ENCODE data around the gene FLVCR2. TPM values are rescaled to one million over a fixed set of nuclear protein-coding genes. Genes with fewer than 3 reads are reported as not detected.

FLVCR2 gene
- total RNA-seq, 1 experiment from 2014 or later = 6.6 TPM

DNA sequence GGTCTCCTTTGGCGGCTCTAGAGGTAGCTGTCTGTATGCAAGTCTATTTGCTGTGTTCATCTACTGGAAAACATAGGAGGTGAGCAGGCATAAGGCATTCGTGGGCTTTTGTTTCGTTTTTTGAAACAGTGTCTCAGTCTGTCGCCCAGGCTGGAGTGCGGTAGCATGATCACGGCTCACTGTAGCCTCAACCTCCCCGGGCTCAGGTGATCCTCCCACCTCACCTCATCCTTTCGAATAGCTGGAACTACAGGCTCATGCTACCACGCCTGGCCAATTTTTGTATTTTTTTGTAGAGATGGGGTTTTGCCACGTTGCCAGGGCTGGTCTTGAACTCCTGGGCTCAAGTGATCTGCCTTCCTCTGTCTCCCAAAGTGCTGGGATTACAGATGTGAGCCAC lies 27.5 kb downstream of the FLVCR2 start:
- TF ChIP-seq, protein P1, sequence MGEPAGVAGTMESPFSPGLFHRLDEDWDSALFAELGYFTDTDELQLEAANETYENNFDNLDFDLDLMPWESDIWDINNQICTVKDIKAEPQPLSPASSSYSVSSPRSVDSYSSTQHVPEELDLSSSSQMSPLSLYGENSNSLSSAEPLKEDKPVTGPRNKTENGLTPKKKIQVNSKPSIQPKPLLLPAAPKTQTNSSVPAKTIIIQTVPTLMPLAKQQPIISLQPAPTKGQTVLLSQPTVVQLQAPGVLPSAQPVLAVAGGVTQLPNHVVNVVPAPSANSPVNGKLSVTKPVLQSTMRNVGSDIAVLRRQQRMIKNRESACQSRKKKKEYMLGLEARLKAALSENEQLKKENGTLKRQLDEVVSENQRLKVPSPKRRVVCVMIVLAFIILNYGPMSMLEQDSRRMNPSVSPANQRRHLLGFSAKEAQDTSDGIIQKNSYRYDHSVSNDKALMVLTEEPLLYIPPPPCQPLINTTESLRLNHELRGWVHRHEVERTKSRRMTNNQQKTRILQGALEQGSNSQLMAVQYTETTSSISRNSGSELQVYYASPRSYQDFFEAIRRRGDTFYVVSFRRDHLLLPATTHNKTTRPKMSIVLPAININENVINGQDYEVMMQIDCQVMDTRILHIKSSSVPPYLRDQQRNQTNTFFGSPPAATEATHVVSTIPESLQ (CRISPR knock-in tag; IDR thresholded peaks at IDR 0.05) = no peak
- no peak for TF ChIP-seq RELA (CRISPR knock-in tag; IDR thresholded peaks at IDR 0.05; ENCODE audit: borderline replicate concordance)
- no peak for TF ChIP-seq ZNF232 (CRISPR knock-in tag; IDR thresholded peaks at IDR 0.05)
- TF ChIP-seq GTF2I (CRISPR knock-in tag; conservative IDR thresholded peaks at IDR 0.05) = no peak
- TF ChIP-seq, protein P2, sequence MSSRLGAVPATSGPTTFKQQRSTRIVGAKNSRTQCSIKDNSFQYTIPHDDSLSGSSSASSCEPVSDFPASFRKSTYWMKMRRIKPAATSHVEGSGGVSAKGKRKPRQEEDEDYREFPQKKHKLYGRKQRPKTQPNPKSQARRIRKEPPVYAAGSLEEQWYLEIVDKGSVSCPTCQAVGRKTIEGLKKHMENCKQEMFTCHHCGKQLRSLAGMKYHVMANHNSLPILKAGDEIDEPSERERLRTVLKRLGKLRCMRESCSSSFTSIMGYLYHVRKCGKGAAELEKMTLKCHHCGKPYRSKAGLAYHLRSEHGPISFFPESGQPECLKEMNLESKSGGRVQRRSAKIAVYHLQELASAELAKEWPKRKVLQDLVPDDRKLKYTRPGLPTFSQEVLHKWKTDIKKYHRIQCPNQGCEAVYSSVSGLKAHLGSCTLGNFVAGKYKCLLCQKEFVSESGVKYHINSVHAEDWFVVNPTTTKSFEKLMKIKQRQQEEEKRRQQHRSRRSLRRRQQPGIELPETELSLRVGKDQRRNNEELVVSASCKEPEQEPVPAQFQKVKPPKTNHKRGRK (CRISPR knock-in tag; IDR thresholded peaks at IDR 0.05; ENCODE audit: borderline replicate concordance) = no peak
- TF ChIP-seq, protein P3, sequence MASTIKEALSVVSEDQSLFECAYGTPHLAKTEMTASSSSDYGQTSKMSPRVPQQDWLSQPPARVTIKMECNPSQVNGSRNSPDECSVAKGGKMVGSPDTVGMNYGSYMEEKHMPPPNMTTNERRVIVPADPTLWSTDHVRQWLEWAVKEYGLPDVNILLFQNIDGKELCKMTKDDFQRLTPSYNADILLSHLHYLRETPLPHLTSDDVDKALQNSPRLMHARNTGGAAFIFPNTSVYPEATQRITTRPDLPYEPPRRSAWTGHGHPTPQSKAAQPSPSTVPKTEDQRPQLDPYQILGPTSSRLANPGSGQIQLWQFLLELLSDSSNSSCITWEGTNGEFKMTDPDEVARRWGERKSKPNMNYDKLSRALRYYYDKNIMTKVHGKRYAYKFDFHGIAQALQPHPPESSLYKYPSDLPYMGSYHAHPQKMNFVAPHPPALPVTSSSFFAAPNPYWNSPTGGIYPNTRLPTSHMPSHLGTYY (CRISPR knock-in tag; IDR thresholded peaks at IDR 0.05) = no peak
- TF ChIP-seq, protein P4, sequence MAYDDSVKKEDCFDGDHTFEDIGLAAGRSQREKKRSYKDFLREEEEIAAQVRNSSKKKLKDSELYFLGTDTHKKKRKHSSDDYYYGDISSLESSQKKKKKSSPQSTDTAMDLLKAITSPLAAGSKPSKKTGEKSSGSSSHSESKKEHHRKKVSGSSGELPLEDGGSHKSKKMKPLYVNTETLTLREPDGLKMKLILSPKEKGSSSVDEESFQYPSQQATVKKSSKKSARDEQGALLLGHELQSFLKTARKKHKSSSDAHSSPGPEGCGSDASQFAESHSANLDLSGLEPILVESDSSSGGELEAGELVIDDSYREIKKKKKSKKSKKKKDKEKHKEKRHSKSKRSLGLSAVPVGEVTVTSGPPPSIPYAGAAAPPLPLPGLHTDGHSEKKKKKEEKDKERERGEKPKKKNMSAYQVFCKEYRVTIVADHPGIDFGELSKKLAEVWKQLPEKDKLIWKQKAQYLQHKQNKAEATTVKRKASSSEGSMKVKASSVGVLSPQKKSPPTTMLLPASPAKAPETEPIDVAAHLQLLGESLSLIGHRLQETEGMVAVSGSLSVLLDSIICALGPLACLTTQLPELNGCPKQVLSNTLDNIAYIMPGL (CRISPR knock-in tag; IDR thresholded peaks at IDR 0.05) = no peak
- TF ChIP-seq, protein P5, sequence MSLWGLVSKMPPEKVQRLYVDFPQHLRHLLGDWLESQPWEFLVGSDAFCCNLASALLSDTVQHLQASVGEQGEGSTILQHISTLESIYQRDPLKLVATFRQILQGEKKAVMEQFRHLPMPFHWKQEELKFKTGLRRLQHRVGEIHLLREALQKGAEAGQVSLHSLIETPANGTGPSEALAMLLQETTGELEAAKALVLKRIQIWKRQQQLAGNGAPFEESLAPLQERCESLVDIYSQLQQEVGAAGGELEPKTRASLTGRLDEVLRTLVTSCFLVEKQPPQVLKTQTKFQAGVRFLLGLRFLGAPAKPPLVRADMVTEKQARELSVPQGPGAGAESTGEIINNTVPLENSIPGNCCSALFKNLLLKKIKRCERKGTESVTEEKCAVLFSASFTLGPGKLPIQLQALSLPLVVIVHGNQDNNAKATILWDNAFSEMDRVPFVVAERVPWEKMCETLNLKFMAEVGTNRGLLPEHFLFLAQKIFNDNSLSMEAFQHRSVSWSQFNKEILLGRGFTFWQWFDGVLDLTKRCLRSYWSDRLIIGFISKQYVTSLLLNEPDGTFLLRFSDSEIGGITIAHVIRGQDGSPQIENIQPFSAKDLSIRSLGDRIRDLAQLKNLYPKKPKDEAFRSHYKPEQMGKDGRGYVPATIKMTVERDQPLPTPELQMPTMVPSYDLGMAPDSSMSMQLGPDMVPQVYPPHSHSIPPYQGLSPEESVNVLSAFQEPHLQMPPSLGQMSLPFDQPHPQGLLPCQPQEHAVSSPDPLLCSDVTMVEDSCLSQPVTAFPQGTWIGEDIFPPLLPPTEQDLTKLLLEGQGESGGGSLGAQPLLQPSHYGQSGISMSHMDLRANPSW (CRISPR knock-in tag; conservative IDR thresholded peaks at IDR 0.05; ENCODE audit: low read depth) = no peak
- no peak for TF ChIP-seq FOXK1 (CRISPR knock-in tag; IDR thresholded peaks at IDR 0.05)
- no peak for TF ChIP-seq NR2C2 (CRISPR knock-in tag; IDR thresholded peaks at IDR 0.05)
- TF ChIP-seq, protein P6, sequence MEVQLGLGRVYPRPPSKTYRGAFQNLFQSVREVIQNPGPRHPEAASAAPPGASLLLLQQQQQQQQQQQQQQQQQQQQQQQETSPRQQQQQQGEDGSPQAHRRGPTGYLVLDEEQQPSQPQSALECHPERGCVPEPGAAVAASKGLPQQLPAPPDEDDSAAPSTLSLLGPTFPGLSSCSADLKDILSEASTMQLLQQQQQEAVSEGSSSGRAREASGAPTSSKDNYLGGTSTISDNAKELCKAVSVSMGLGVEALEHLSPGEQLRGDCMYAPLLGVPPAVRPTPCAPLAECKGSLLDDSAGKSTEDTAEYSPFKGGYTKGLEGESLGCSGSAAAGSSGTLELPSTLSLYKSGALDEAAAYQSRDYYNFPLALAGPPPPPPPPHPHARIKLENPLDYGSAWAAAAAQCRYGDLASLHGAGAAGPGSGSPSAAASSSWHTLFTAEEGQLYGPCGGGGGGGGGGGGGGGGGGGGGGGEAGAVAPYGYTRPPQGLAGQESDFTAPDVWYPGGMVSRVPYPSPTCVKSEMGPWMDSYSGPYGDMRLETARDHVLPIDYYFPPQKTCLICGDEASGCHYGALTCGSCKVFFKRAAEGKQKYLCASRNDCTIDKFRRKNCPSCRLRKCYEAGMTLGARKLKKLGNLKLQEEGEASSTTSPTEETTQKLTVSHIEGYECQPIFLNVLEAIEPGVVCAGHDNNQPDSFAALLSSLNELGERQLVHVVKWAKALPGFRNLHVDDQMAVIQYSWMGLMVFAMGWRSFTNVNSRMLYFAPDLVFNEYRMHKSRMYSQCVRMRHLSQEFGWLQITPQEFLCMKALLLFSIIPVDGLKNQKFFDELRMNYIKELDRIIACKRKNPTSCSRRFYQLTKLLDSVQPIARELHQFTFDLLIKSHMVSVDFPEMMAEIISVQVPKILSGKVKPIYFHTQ (CRISPR knock-in tag; IDR thresholded peaks at IDR 0.05) = no peak
- no peak for TF ChIP-seq ATF1 (CRISPR knock-in tag; IDR thresholded peaks at IDR 0.05)
- TF ChIP-seq, protein P7, sequence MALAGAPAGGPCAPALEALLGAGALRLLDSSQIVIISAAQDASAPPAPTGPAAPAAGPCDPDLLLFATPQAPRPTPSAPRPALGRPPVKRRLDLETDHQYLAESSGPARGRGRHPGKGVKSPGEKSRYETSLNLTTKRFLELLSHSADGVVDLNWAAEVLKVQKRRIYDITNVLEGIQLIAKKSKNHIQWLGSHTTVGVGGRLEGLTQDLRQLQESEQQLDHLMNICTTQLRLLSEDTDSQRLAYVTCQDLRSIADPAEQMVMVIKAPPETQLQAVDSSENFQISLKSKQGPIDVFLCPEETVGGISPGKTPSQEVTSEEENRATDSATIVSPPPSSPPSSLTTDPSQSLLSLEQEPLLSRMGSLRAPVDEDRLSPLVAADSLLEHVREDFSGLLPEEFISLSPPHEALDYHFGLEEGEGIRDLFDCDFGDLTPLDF (CRISPR knock-in tag; IDR thresholded peaks at IDR 0.05) = no peak
- TF ChIP-seq, protein P8, sequence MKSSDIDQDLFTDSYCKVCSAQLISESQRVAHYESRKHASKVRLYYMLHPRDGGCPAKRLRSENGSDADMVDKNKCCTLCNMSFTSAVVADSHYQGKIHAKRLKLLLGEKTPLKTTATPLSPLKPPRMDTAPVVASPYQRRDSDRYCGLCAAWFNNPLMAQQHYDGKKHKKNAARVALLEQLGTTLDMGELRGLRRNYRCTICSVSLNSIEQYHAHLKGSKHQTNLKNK (CRISPR knock-in tag; IDR thresholded peaks at IDR 0.05) = no peak
- ATAC-seq (no peak), DNase-seq (ENCODE audit: low spot score) (no peak)
- no peaks in the 10 kb centered on the region for H3K9me3 Mint-ChIP-seq
- no peak overlapping the region for H3K4me3 Mint-ChIP-seq
- peaks cover 13% of the 10 kb centered on the region for H3K4me1 Mint-ChIP-seq
- H3K27ac Mint-ChIP-seq = no peak overlapping the region
- no peaks in the 10 kb centered on the region for H3K36me3 Mint-ChIP-seq
- CTCF ChIA-PET = interaction anchor here (0.6 to 1.1 kb wide), 4 partner anchors 28 to 48 kb away, joined by 3 to 4 read pairs (median 3); no protein-coding TSS in a partner anchor
- POLR2A ChIA-PET = no interaction called here
- no peaks in the 10 kb centered on the region for H3K27me3 Mint-ChIP-seq (ENCODE audit: low read depth)
